Esophagus muscularis mucosa (tissue), 4 donors: ENCODE results near the gene MAP6. TPM values are rescaled to one million over a fixed set of nuclear protein-coding genes. Genes with fewer than 3 reads are reported as not detected.
A peak's percentile ranks its signal among the peaks of the same experiment; 100 is the strongest.

Experiments used
- DNase-seq: peaks from one replicate; pipeline ENCODE4 v3.0.0-alpha.2; 2017; ENCODE audit errors: extremely low spot score
- H3K27ac ChIP-seq, 4 donors: fragments of 200-600 bp; sonication (generic); replicated peaks in 1 of 4; 1 replicate in 3 of 4; 2 replicates in 1 of 4; pipeline ENCODE4 v1.5.1; 2016 to 2019; ENCODE audit warnings: mild to moderate bottlenecking in 1 of 4
- H3K27me3 ChIP-seq, 4 donors: fragments of 200-600 bp; sonication (generic); one replicate each; pipeline versions ENCODE4 v1.5.1 to v1.6.0; 2016 to 2019
- H3K36me3 ChIP-seq, 4 donors: fragments of 200-600 bp; sonication (generic); one replicate each; pipeline ENCODE4 v1.5.1; 2016 to 2019
- H3K4me1 ChIP-seq, 4 donors: fragments of 200-600 bp; sonication (generic); one replicate each; pipeline ENCODE4 v1.5.1; 2016 to 2019
- H3K4me3 ChIP-seq, 4 donors: fragments of 200-600 bp; sonication (generic); 1 replicate in 2 of 4; 2 replicates in 2 of 4; pipeline ENCODE4 v1.5.1; 2016 to 2019; ENCODE audit warnings: mild to moderate bottlenecking in 4 of 4, moderate library complexity in 1 of 4
- H3K9me3 ChIP-seq, 4 donors: fragments of 200-600 bp; sonication (generic); 1 replicate in 3 of 4; 2 replicates in 1 of 4; pipeline ENCODE4 v1.5.1; 2016 to 2019
- EP300 ChIP-seq: sonication (generic); formaldehyde crosslinking; IDR thresholded peaks from one replicate; pipeline ENCODE4 v1.6.1; 2017; ENCODE audit warnings: antibody characterized with exemption
- POLR2A ChIP-seq: fragments of 450-650 bp; IDR thresholded peaks from one replicate; pipeline ENCODE4 v1.6.1; 2017; ENCODE audit warnings: antibody characterized with exemption, moderate library complexity, mild to moderate bottlenecking, low read depth
- POLR2AphosphoS5 ChIP-seq, 2 donors: sonication (generic); formaldehyde crosslinking; IDR thresholded peaks; one replicate each; pipeline ENCODE4 v1.6.1; 2017; ENCODE audit warnings: antibody characterized with exemption in 2 of 2
- WGBS: methylation state at CpG from one replicate; pipeline ENCODE4 v1.1.5; 2018; 5-methylcytosine and 5-hydroxymethylcytosine counted together
- intact Hi-C: fragments of 100-400 bp; cut with DNase I; formaldehyde crosslinking; loops from one replicate; pipeline ENCODE4 v1.15.1; 2023
- total RNA-seq, 4 donors: library from RNA; depleted of rRNA; stranded (reverse); fragments of >200 nt; gene quantifications; one replicate each; pipeline versions ENCODE4 v1.1.0 to v1.2.1, GENCODE V29; 2016
- TF ChIP-seq, protein P1 (sequence below), 3 experiments: fragments of 200-600 bp in 2 of 3; fragments of 450-650 bp in 1 of 3; sonication (generic) in 2 of 3; IDR thresholded peaks; one replicate each; pipeline ENCODE4 v1.5.1; 2017 to 2019; ENCODE audit warnings: antibody characterized with exemption in 3 of 3, mild to moderate bottlenecking in 2 of 3, moderate library complexity in 1 of 3

The MAP6 gene
- total RNA-seq, 4 donors from 2014 or later, result 20.7 to 43.8 (median 30.5) TPM

- peaks cover 12 to 45% (median 35%) of the 10 kb centered on the region in 4 donors for H3K4me1 ChIP-seq
- TF ChIP-seq POLR2A, result no peak
- TF ChIP-seq, protein P1, sequence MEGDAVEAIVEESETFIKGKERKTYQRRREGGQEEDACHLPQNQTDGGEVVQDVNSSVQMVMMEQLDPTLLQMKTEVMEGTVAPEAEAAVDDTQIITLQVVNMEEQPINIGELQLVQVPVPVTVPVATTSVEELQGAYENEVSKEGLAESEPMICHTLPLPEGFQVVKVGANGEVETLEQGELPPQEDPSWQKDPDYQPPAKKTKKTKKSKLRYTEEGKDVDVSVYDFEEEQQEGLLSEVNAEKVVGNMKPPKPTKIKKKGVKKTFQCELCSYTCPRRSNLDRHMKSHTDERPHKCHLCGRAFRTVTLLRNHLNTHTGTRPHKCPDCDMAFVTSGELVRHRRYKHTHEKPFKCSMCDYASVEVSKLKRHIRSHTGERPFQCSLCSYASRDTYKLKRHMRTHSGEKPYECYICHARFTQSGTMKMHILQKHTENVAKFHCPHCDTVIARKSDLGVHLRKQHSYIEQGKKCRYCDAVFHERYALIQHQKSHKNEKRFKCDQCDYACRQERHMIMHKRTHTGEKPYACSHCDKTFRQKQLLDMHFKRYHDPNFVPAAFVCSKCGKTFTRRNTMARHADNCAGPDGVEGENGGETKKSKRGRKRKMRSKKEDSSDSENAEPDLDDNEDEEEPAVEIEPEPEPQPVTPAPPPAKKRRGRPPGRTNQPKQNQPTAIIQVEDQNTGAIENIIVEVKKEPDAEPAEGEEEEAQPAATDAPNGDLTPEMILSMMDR (IDR thresholded peaks at IDR 0.05), result no peak
- no peak for TF ChIP-seq EP300
- TF ChIP-seq POLR2AphosphoS5 (IDR thresholded peaks at IDR 0.05), result no peak
Measured at GRCh38 chr11:75633409-75634066, 35.3 kb downstream of the MAP6 start.

DNA sequence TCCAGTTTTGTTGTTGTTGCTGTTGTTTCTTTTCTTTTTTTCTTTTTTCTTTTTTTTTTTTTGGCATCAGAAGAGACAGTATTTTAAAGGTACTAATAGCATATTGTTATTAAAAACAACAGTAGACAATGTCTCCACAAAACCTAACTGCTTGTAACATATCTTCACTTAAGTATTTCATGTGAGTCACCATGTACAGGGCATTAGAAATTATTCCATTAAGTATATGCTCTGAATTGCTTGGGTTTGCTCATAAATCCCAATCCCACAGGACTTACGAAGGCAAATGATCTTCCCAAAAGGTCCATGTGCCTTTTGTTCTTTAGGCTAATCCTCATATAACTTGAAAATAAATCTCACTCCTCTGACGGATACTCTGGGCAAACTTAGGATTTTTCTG, 35.9 kb downstream of the MAP6 start:
- no peak overlapping the region for H3K4me3 ChIP-seq
- H3K9me3 ChIP-seq, result no peaks in the 10 kb centered on the region
- WGBS, result 93% methylated on average over 2 of the region's 2 CpGs
- no peak overlapping the region for H3K27ac ChIP-seq
- DNase-seq, result no peak
- no peaks in the 10 kb centered on the region for H3K36me3 ChIP-seq
- H3K4me1 ChIP-seq, result peaks cover 12 to 45% (median 37%) of the 10 kb centered on the region in 4 donors
- no peaks in the 10 kb centered on the region for H3K27me3 ChIP-seq
- TF ChIP-seq POLR2A (no peak), POLR2AphosphoS5 (IDR thresholded peaks at IDR 0.05) (no peak), EP300 (no peak)
- TF ChIP-seq, protein P1 (IDR thresholded peaks at IDR 0.05), result no peak
- intact Hi-C loops, result no loop called here

More at GRCh38 chr11:75633409-75634066, 35.3 kb downstream of the MAP6 start:
- DNase-seq, result peak; percentile 75
- Histone ChIP-seq H3K36me3 (no peaks in the 10 kb centered on the region), H3K27ac (peak overlapping the region in 3 of 4 donors; percentile 72 to 81 (median 76)), H3K9me3 (no peaks in the 10 kb centered on the region), H3K27me3 (no peaks in the 10 kb centered on the region), H3K4me3 (no peak overlapping the region)
- intact Hi-C loops, result no loop called here
- WGBS, result 85% methylated on average over 8 of the region's 8 CpGs

- Histone ChIP-seq H3K4me1 (peaks cover 12 to 45% (median 37%) of the 10 kb centered on the region in 4 donors), H3K36me3 (no peaks in the 10 kb centered on the region), H3K4me3 (no peak overlapping the region), H3K9me3 (no peaks in the 10 kb centered on the region), H3K27me3 (no peaks in the 10 kb centered on the region), H3K27ac (no peak overlapping the region)
- no peak for DNase-seq
- 98% methylated on average over 2 of the region's 2 CpGs for WGBS
- no peak for TF ChIP-seq EP300
- no peak for TF ChIP-seq POLR2A
- TF ChIP-seq, protein P1 (IDR thresholded peaks at IDR 0.05), result no peak
- no peak for TF ChIP-seq POLR2AphosphoS5 (IDR thresholded peaks at IDR 0.05)
- intact Hi-C loops, result no loop called here
Measured at GRCh38 chr11:75632450-75632849, 36.4 kb downstream of the MAP6 start.

DNA sequence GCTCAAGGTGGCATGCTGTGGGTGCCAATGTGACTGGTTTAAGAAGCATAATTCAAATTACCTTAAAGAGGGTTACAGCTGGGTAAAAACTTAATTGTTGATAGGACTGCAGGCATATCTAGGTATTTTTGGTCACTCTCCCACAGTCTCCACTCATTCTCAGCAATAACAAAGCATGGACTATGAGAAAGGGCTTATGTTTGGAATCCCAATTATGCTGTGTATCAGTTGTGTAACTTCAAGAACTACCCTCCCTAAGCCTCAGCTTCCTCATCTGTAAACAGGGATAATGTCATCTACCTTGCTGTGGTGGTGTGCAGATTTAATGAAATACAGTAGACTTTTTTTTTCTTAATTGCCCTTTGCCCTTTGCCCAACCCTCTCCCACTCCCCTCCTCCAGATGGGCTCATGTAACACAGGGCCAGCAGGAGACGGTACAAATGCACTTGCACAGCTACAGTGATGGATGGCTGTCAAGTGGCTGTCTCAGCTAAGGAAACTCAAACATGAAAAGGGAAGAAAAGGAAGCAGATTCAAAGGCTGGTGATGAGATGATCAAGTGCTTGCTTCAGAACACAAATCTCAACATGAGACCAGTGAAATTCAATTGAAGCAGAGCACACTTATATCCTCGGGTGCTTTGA, 37.6 kb downstream of the MAP6 start:
- TF ChIP-seq EP300, result no peak
- TF ChIP-seq POLR2A, result no peak
- TF ChIP-seq POLR2AphosphoS5 (IDR thresholded peaks at IDR 0.05), result no peak
- TF ChIP-seq, protein P1 (IDR thresholded peaks at IDR 0.05), result no peak
- Histone ChIP-seq H3K27ac (no peak overlapping the region), H3K27me3 (no peaks in the 10 kb centered on the region), H3K36me3 (peaks cover 0 to 5% (median 0%) of the 10 kb centered on the region in 4 donors), H3K9me3 (no peaks in the 10 kb centered on the region), H3K4me1 (peaks cover 12 to 42% (median 34%) of the 10 kb centered on the region in 4 donors), H3K4me3 (no peak overlapping the region)
- 72% methylated on average over 2 of the region's 2 CpGs for WGBS
- no peak for DNase-seq
- intact Hi-C loops, result no loop called here
